ENCODE data around the gene AGBL4.

DNA sequence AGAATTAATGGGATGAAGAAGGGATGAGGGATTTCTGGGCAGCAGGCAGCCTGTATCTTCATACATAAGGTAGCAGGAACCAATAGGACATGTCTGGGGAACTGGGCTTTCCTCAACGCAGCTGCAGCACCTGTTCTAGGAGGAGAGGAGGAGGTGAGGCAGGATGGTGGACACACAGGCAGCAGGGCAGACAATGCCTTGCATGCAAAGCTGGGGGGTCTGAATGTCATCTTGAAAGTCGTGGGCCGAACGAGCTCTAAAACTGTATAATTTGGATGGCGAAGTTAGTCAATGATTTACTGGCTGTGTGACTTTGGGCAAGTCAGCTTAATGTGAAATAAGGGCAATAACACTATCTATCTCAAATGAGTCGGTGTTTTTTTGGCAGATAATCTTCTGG is 1371.4 kb downstream of the AGBL4 start:
- TF ChIP-seq, protein P1, sequence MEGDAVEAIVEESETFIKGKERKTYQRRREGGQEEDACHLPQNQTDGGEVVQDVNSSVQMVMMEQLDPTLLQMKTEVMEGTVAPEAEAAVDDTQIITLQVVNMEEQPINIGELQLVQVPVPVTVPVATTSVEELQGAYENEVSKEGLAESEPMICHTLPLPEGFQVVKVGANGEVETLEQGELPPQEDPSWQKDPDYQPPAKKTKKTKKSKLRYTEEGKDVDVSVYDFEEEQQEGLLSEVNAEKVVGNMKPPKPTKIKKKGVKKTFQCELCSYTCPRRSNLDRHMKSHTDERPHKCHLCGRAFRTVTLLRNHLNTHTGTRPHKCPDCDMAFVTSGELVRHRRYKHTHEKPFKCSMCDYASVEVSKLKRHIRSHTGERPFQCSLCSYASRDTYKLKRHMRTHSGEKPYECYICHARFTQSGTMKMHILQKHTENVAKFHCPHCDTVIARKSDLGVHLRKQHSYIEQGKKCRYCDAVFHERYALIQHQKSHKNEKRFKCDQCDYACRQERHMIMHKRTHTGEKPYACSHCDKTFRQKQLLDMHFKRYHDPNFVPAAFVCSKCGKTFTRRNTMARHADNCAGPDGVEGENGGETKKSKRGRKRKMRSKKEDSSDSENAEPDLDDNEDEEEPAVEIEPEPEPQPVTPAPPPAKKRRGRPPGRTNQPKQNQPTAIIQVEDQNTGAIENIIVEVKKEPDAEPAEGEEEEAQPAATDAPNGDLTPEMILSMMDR (IDR thresholded peaks at IDR 0.05), result no peak
- no peak for TF ChIP-seq POLR2A (IDR thresholded peaks at IDR 0.05)

Data from heart left ventricle (tissue), 13 donors.